Kidney epithelial cell (primary cell): Measurements from ENCODE around the gene FOXK1. TPM values are rescaled to one million over a fixed set of nuclear protein-coding genes. Genes with fewer than 3 reads are reported as not detected.

Experiments
- DNase-seq: peaks from one replicate; pipeline ENCODE4 v3.0.0-alpha.2; 2010; ENCODE audit warnings: low read depth
- H3K27me3 ChIP-seq: 2 replicates; pipeline ENCODE4 v1.6.0; 2011; ENCODE audit warnings: low read length; ENCODE audit not compliant: control insufficient read depth, insufficient read depth
- H3K36me3 ChIP-seq: 2 replicates; pipeline ENCODE4 v1.5.1; 2011; ENCODE audit warnings: low read length; ENCODE audit not compliant: control insufficient read depth, insufficient read depth
- H3K4me3 ChIP-seq: 2 replicates; pipeline ENCODE4 v1.5.1; 2011; ENCODE audit warnings: low read depth, mild to moderate bottlenecking, control low read depth, low read length
- total RNA-seq: library from RNA; depleted of rRNA; stranded (reverse); fragments of >200 nt; gene quantifications from 2 replicates; pipeline ENCODE4 v1.2.3, GENCODE V29; 2015
- TF ChIP-seq, protein P1 (sequence below): IDR thresholded peaks from 2 replicates; pipeline ENCODE4 v1.5.1; 2011; ENCODE audit warnings: mild to moderate bottlenecking, moderate library complexity, low read length, control low read depth, inconsistent platforms; ENCODE audit not compliant: insufficient read depth, poor library complexity, severe bottlenecking

FOXK1 gene
- total RNA-seq, 1 donor from 2014 or later: 48.2 TPM

GRCh38 chr7:4715410-4715776 lies 33.3 kb downstream of the FOXK1 start:
- Histone ChIP-seq H3K4me3 (no peak overlapping the region), H3K27me3 (no peaks in the 10 kb centered on the region), H3K36me3 (no peaks in the 10 kb centered on the region)
- DNase-seq: no peak
- TF ChIP-seq, protein P1, sequence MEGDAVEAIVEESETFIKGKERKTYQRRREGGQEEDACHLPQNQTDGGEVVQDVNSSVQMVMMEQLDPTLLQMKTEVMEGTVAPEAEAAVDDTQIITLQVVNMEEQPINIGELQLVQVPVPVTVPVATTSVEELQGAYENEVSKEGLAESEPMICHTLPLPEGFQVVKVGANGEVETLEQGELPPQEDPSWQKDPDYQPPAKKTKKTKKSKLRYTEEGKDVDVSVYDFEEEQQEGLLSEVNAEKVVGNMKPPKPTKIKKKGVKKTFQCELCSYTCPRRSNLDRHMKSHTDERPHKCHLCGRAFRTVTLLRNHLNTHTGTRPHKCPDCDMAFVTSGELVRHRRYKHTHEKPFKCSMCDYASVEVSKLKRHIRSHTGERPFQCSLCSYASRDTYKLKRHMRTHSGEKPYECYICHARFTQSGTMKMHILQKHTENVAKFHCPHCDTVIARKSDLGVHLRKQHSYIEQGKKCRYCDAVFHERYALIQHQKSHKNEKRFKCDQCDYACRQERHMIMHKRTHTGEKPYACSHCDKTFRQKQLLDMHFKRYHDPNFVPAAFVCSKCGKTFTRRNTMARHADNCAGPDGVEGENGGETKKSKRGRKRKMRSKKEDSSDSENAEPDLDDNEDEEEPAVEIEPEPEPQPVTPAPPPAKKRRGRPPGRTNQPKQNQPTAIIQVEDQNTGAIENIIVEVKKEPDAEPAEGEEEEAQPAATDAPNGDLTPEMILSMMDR: no peak

DNA sequence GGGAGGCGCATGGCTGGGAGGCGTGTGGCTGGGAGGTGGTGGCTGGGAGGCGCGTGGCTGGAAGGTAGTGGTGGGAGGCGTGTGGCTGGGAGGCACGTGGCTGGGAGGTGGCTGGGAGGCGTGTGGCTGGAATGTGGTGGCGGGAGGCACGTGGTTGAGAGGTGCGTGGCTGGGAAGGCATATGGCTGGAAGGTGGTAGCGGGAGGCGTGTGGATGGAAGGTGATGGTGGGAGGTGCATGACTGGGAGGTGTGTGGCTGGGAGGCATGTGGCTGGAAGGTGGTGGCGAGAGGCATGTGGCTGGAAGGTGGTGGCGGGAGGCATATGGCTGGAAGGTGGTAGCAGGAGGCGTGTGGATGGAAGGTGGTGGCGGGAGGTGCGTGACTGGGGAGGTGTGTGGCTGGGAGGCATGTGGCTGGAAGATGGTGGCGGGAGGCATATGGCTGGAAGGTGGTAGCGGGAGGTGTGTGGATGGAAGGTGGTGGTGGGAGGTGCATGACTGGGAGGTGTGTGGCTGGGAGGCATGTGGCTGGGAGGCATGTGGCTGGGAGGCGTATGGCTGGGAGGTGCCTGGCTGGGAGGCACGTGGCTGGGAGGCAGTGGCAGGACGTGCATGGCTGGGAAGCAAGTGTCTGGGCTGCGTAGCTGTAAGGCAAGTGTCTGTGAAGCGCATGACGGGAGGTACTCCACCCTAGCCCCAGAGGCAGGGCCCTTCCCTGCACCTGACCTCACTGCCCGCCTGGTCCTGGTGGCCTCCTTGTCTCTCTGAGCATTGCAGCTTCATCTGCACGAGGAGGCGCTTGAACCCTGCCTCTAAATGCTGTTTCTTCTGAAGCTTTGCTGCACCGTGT lies 35.1 kb downstream of the FOXK1 start:
- H3K4me3 ChIP-seq: no peak overlapping the region
- TF ChIP-seq, protein P1: no peak
- no peak for DNase-seq
- H3K27me3 ChIP-seq: no peaks in the 10 kb centered on the region
- no peaks in the 10 kb centered on the region for H3K36me3 ChIP-seq

DNA sequence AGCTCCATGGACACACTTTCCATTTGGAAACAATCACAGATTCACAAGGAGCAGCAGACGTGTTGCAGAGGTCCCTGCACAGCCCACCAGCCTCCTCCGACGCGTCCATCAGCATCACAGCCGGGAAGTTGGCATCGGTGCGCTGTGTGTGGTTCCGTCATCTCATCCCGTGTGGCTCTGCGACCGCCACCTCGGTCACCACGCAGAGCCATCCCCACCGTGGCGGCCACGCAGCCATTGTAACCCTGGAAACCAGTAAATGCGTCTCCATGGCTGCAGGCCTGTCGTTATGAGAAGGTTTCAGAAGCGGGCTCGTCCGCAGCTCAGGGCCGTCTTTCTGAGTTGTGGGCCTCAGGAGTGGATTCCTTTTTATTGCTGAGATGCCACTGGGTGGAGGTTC lies 36.0 kb downstream of the FOXK1 start:
- TF ChIP-seq, protein P1: no peak
- no peak for DNase-seq
- H3K27me3 ChIP-seq: no peaks in the 10 kb centered on the region
- H3K36me3 ChIP-seq: no peaks in the 10 kb centered on the region
- no peak overlapping the region for H3K4me3 ChIP-seq

- Histone ChIP-seq H3K36me3 (no peaks in the 10 kb centered on the region), H3K27me3 (no peaks in the 10 kb centered on the region), H3K4me3 (no peak overlapping the region)
- no peak for DNase-seq
- TF ChIP-seq, protein P1: no peak
Observed at GRCh38 chr7:4720225-4720624, 38.1 kb downstream of the FOXK1 start.

DNA sequence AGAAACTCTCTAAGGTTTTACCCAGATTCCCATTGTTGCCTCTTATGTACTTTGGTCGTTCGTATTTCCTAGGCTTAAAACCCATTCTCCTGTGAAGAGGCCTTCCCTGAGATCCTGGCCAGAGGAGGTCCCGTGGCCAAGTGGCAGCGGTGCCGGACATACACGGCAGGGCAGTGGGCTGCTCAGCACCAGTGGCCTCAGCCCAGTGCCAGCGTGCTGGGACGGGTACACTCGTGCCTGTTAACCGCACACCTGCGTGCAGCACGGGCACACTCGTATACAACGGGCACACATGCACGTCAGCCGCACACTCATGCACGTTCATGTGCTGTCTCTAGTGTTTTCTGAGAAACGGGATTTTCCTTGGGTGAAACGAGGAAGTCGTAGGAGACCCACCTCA lies 40.2 kb downstream of the FOXK1 start:
- TF ChIP-seq, protein P1: no peak
- Histone ChIP-seq H3K4me3 (no peak overlapping the region), H3K27me3 (no peaks in the 10 kb centered on the region), H3K36me3 (no peaks in the 10 kb centered on the region)
- no peak for DNase-seq

GRCh38 chr7:4722960-4723630 lies 41.0 kb downstream of the FOXK1 start:
- H3K27me3 ChIP-seq: no peaks in the 10 kb centered on the region
- no peak for DNase-seq
- H3K4me3 ChIP-seq: no peak overlapping the region
- TF ChIP-seq, protein P1: no peak
- no peaks in the 10 kb centered on the region for H3K36me3 ChIP-seq
